ENCODE data around the gene SLIT3.
A peak's percentile ranks its signal among the peaks of the same experiment; 100 is the strongest.

GRCh38 chr5:169089343-169089742 is 211.6 kb downstream of the SLIT3 start:
- TF ChIP-seq CTCF (IDR thresholded peaks at IDR 0.05; ENCODE audit: low read depth, low read length, poor library complexity, severe bottlenecking) (peak; percentile 17), EZH2phosphoT487 (IDR thresholded peaks at IDR 0.05; ENCODE audit: borderline replicate concordance, low read length) (no peak)

All from DOHH2 (cell line).